ENCODE results near the gene MFAP3L.

- TF ChIP-seq CTCF (IDR thresholded peaks at IDR 0.05; ENCODE audit: low read depth, low read length) = no peak
- TF ChIP-seq EZH2phosphoT487 (IDR thresholded peaks at IDR 0.05; ENCODE audit: low read depth) = no peak
Observed at GRCh38 chr4:169971456-169972015, 54.7 kb downstream of the MFAP3L start.
